K562 (cell line): ENCODE measurements around the gene PCDH9. TPM values are rescaled to one million over a fixed set of nuclear protein-coding genes. Genes with fewer than 3 reads are reported as not detected.

Experiments used
- ATAC-seq: fragments of 200-7000 bp; cut with Tn5 transposase; 3 replicates; pipeline ENCODE4 v1.9.1; 2020; ENCODE audit warnings: moderate library complexity
- BruUV-seq: library from RNA; stranded (reverse); fragments of 400-500 nt; replicated peaks from 2 replicates; lab custom pipeline; 2021; lab: Mats Ljungman, UMichigan
- CTCF ChIA-PET: fragments of 300-600 bp; formaldehyde crosslinking; extraction: SDS; loops from one replicate; lab custom pipeline; 2021; ENCODE audit warnings: low intra/inter-chr PET ratio; lab: Yijun Ruan, JAX
- POLR2A ChIA-PET: fragments of 300-600, 350-650 bp; sonication (Branson Sonifier 250); formaldehyde crosslinking; extraction: SDS; loops from one replicate; lab custom pipeline; 2021; ENCODE audit warnings: antibody characterized with exemption, inconsistent platforms; lab: Yijun Ruan, JAX
- DNase-seq, 4 experiments: peaks; one replicate each; pipeline versions ENCODE4 v3.0.0 to v3.0.0-alpha.2; 2011 to 2018; ENCODE audit warnings: low spot score in 3 of 4, mixed read lengths in 3 of 4; ENCODE audit errors: extremely low read depth in 1 of 4
- FAIRE-seq: peaks from 2 replicates; lab custom pipeline; 2011; peaks lifted over from hg19 to GRCh38; lab: Jason Lieb, UNC
- H2AFZ ChIP-seq: 2 replicates; pipeline ENCODE4 v1.6.0; 2011; ENCODE audit warnings: low read depth, low read length, control low read depth, inconsistent platforms
- H3K27ac ChIP-seq: fragments of 200-600 bp; 3 replicates; pipeline ENCODE4 v1.8.0; 2011; ENCODE audit warnings: low read depth, mild to moderate bottlenecking, control low read depth, inconsistent platforms, low read length, moderate library complexity, mixed read lengths; ENCODE audit errors: extremely low read depth
- H3K27me3 ChIP-seq, 2 experiments: fragments of 300-600 bp in 1 of 2; 2 replicates in 1 of 2; 3 replicates in 1 of 2; pipeline versions ENCODE4 v1.6.0 to v1.8.0; 2011; ENCODE audit warnings: inconsistent platforms in 2 of 2, low read length in 2 of 2, mild to moderate bottlenecking in 1 of 2, mixed read lengths in 1 of 2, moderate library complexity in 1 of 2; ENCODE audit not compliant: control insufficient read depth in 2 of 2, insufficient read depth in 2 of 2
- H3K36me3 ChIP-seq: fragments of 300-600 bp; 3 replicates; pipeline ENCODE4 v1.8.0; 2011; ENCODE audit warnings: mild to moderate bottlenecking, low read length, inconsistent platforms; ENCODE audit not compliant: control insufficient read depth, insufficient read depth
- H3K4me1 ChIP-seq, 2 experiments: fragments of 200-600 bp in 1 of 2; replicated peaks in 1 of 2; 2 replicates in 1 of 2; 3 replicates in 1 of 2; pipeline versions ENCODE4 v1.5.1 to v1.8.0; 2011; ENCODE audit warnings: inconsistent platforms in 2 of 2, low read length in 2 of 2, mild to moderate bottlenecking in 1 of 2, mixed read lengths in 1 of 2, moderate library complexity in 1 of 2; ENCODE audit not compliant: control insufficient read depth in 2 of 2, insufficient read depth in 2 of 2
- H3K4me2 ChIP-seq: 2 replicates; pipeline ENCODE4 v1.6.1; 2011; ENCODE audit warnings: low read length, control low read depth, inconsistent platforms, mixed read lengths; ENCODE audit not compliant: insufficient read depth
- H3K4me3 ChIP-seq: fragments of 200-600 bp; sonication (generic), shearing (Covaris generic); 2 replicates; pipeline ENCODE4 v1.5.1; 2016; ENCODE audit warnings: control low read depth, inconsistent platforms
- H3K79me2 ChIP-seq: fragments of 200-600 bp; 3 replicates; pipeline ENCODE4 v1.8.0; 2011; ENCODE audit warnings: low read length, inconsistent platforms; ENCODE audit not compliant: control insufficient read depth, insufficient read depth
- H3K9ac ChIP-seq, 2 experiments: 2 replicates each; pipeline versions ENCODE4 v1.6.0 to v1.6.1; 2011; ENCODE audit warnings: low read depth in 2 of 2, low read length in 2 of 2, control low read depth in 1 of 2, inconsistent platforms in 1 of 2, mild to moderate bottlenecking in 1 of 2, mixed read lengths in 1 of 2; ENCODE audit not compliant: insufficient read depth in 1 of 2
- H3K9me1 ChIP-seq: one replicate; pipeline ENCODE4 v1.6.0; 2011; ENCODE audit warnings: inconsistent platforms, mild to moderate bottlenecking, low read length, moderate library complexity; ENCODE audit not compliant: control insufficient read depth, insufficient read depth
- H3K9me3 ChIP-seq: replicated peaks from 2 replicates; pipeline ENCODE4 v1.5.1; 2011; ENCODE audit warnings: low read depth, low read length, inconsistent platforms; ENCODE audit not compliant: control insufficient read depth, insufficient read depth
- H4K20me1 ChIP-seq: replicated peaks from 2 replicates; pipeline ENCODE4 v1.6.1; 2011; ENCODE audit warnings: low read length, inconsistent platforms, mixed read lengths; ENCODE audit not compliant: control insufficient read depth, insufficient read depth
- CBX8 ChIP-seq: fragments of 200-600 bp; sonication (generic); IDR thresholded peaks from 2 replicates; pipeline ENCODE4 v1.6.1; 2012; ENCODE audit warnings: borderline replicate concordance, mixed run types, low read depth, mild to moderate bottlenecking, moderate library complexity, mixed read lengths, low read length, control low read depth, inconsistent platforms; ENCODE audit not compliant: poor library complexity, severe bottlenecking; ENCODE audit errors: extremely low read depth
- CHAMP1 ChIP-seq: fragments of 450-650 bp; IDR thresholded peaks from 2 replicates; pipeline ENCODE4 v1.6.1; 2016; ENCODE audit warnings: mild to moderate bottlenecking
- DMBX1 ChIP-seq: fragments of 250-450 bp; sonication (Bioruptor Pico); IDR thresholded peaks from 2 replicates; pipeline ENCODE4 v1.8.0; 2022; ENCODE audit warnings: inconsistent platforms, mild to moderate bottlenecking, moderate library complexity, borderline replicate concordance
- E2F4 ChIP-seq: sonication (generic); formaldehyde crosslinking; IDR thresholded peaks from 2 replicates; pipeline ENCODE4 v1.8.0; 2022; ENCODE audit warnings: mild to moderate bottlenecking, low read depth, missing genetic modification reagents
- ESRRB ChIP-seq: fragments of 250-450 bp; sonication (Bioruptor Pico); IDR thresholded peaks from 2 replicates; pipeline ENCODE4 v1.5.0; 2020; ENCODE audit warnings: mild to moderate bottlenecking, moderate library complexity, borderline replicate concordance
- ETS2 ChIP-seq: IDR thresholded peaks from 2 replicates; pipeline ENCODE4 v1.6.1; 2016; ENCODE audit warnings: borderline replicate concordance, missing genetic modification characterization, mild to moderate bottlenecking, moderate library complexity, missing compliant biosample characterization; ENCODE audit not compliant: poor library complexity, severe bottlenecking
- LCOR ChIP-seq: sonication (generic); formaldehyde crosslinking; IDR thresholded peaks from 2 replicates; pipeline ENCODE4 v1.8.0; 2022; ENCODE audit warnings: mild to moderate bottlenecking, missing genetic modification reagents
- PCBP1 ChIP-seq: fragments of 200-400 bp; formaldehyde crosslinking; IDR thresholded peaks from 2 replicates; pipeline ENCODE4 v1.6.1; 2018; ENCODE audit warnings: mild to moderate bottlenecking, low read depth, low read length; ENCODE audit not compliant: poor library complexity, severe bottlenecking
- POLR3A ChIP-seq: IDR thresholded peaks from 2 replicates; pipeline ENCODE4 v1.6.1; 2011; ENCODE audit warnings: borderline replicate concordance, mild to moderate bottlenecking, moderate library complexity; ENCODE audit not compliant: insufficient read length, insufficient read depth; ENCODE audit errors: extremely low read depth
- POU5F1 ChIP-seq: fragments of 150-350 bp; IDR thresholded peaks from 2 replicates; pipeline ENCODE4 v1.6.1; 2014; ENCODE audit warnings: borderline replicate concordance, low read length, low read depth, mild to moderate bottlenecking; ENCODE audit not compliant: partially characterized antibody
- SOX6 ChIP-seq: fragments of 450-650 bp; IDR thresholded peaks from 2 replicates; pipeline ENCODE4 v1.6.1; 2014; ENCODE audit warnings: mild to moderate bottlenecking
- TAF15 ChIP-seq: fragments of 200-400 bp; formaldehyde crosslinking; IDR thresholded peaks from 2 replicates; pipeline ENCODE4 v1.6.1; 2017; ENCODE audit warnings: mild to moderate bottlenecking, low read depth, low read length, moderate library complexity
- ZNF140 ChIP-seq: fragments of 250-450 bp; sonication (Bioruptor Pico); IDR thresholded peaks from 2 replicates; pipeline ENCODE4 v1.8.0; 2021; ENCODE audit warnings: moderate library complexity, mild to moderate bottlenecking, inconsistent platforms
- ZNF699 ChIP-seq: fragments of 250-450 bp; sonication (Bioruptor Pico); IDR thresholded peaks from 2 replicates; pipeline ENCODE4 v1.8.0; 2021; ENCODE audit warnings: mild to moderate bottlenecking, moderate library complexity; ENCODE audit not compliant: insufficient replicate concordance
- in situ Hi-C: fragments of 300-500 bp; cut with MboI; formaldehyde crosslinking; loops from 4 replicates; pipeline ENCODE4 v1.15.0; 2018; ENCODE audit warnings: inconsistent platforms, mixed read lengths
- intact Hi-C: fragments of 100-400 bp; cut with micrococcal nuclease; formaldehyde crosslinking; loops from 2 replicates; pipeline ENCODE4 v1.14.2; 2022
- polyA plus RNA-seq, 8 experiments: library from polyadenylated mRNA; depleted of rRNA in 4 of 8; stranded (reverse) in 5 of 8; unstranded in 3 of 8; fragments of >200 nt; fragmentation: Nextera tagmentation in 2 of 8; fragmentation: Illumina TruSeq in 1 of 8; extraction: Ambion mirVana in 2 of 8; extraction: Trizol in 1 of 8; gene quantifications; 2 replicates each; pipeline versions ENCODE4 v1.2.1 to v1.2.3, GENCODE V29; 2011 to 2014; ENCODE audit warnings: inconsistent platforms in 1 of 8, missing spikeins in 1 of 8
- total RNA-seq, 7 experiments: library from RNA; depleted of rRNA in 6 of 7; stranded (reverse); fragments of >200 nt in 6 of 7; fragmentation: Illumina TruSeq in 2 of 7; extraction: Trizol in 2 of 7; gene quantifications; 2 replicates each; pipeline versions ENCODE4 v1.2.1 to v1.2.3, GENCODE V29; 2011 to 2021; ENCODE audit warnings: low replicate concordance in 1 of 7

The PCDH9 gene
- total and polyA plus RNA-seq, 9 of the 15 experiments (the other 6 are each of a cell fraction or from before 2014, with no cell fraction given) = 1.1 to 6.7 (median 4.9) TPM

- TF ChIP-seq E2F4 = no peak
- no peak for TF ChIP-seq PCBP1
These were observed 296.6 kb downstream of the PCDH9 start (continued) for GRCh38 chr13:66933527-66933926.

GRCh38 chr13:66927562-66927961, 302.6 kb downstream of the PCDH9 start:
- Histone ChIP-seq H3K9ac (no peak overlapping the region), H3K4me2 (no peak overlapping the region), H3K27ac (no peak overlapping the region), H3K27me3 (no peaks in the 10 kb centered on the region), H3K36me3 (no peaks in the 10 kb centered on the region), H3K9me1 (no peaks in the 10 kb centered on the region), H2AFZ (no peak overlapping the region), H4K20me1 (no peaks in the 10 kb centered on the region)
- FAIRE-seq = no peak
- no peak for ATAC-seq
- no peak for DNase-seq
- in situ Hi-C loops = no loop called here
- ChIA-PET POLR2A (no interaction called here), CTCF (no interaction called here)
- no peak for TF ChIP-seq DMBX1 (CRISPR knock-in tag)
- TF ChIP-seq POLR3A = no peak
- no peak for TF ChIP-seq POU5F1
- TF ChIP-seq CHAMP1 = no peak
- no peak for TF ChIP-seq ZNF140 (CRISPR knock-in tag)
- no peak for TF ChIP-seq ESRRB
- TF ChIP-seq LCOR (CRISPR knock-in tag) = no peak
- TF ChIP-seq TAF15 = no peak
- TF ChIP-seq ZNF699 = no peak
- TF ChIP-seq CBX8 = no peak
- no peak for TF ChIP-seq ETS2 (tag)
- no peak for TF ChIP-seq SOX6
- TF ChIP-seq, all 486 proteins: peak for 0
- no peaks in the 10 kb centered on the region for H3K9me3 ChIP-seq
- no peak overlapping the region for H3K4me3 ChIP-seq
- no peaks in the 10 kb centered on the region for H3K79me2 ChIP-seq
- no TSS peak for BruUV-seq
- H3K4me1 ChIP-seq = no peaks in the 10 kb centered on the region; a peak in 1 of 5 replicates
- intact Hi-C loops = no loop called here
